GM23338 (cell line): ENCODE measurements around the gene NTMT2. TPM values are rescaled to one million over a fixed set of nuclear protein-coding genes. Genes with fewer than 3 reads are reported as not detected.

Experiments used
- ATAC-seq: fragments of 200-7000 bp; cut with Tn5 transposase; 3 replicates; pipeline ENCODE4 v1.9.1; 2020
- DNase-seq: peaks from one replicate; pipeline ENCODE4 v3.0.0-alpha.2; 2015; ENCODE audit warnings: low spot score
- H2AFZ ChIP-seq: fragments of 200-600 bp; sonication (generic); 2 replicates; pipeline ENCODE4 v1.8.0; 2016; ENCODE audit warnings: antibody characterized with exemption, mild to moderate bottlenecking, moderate library complexity
- H3F3A ChIP-seq: fragments of 200-600 bp; sonication (generic); replicated peaks from 2 replicates; pipeline ENCODE4 v1.8.0; 2017; ENCODE audit warnings: antibody characterized with exemption, mixed run types, low read depth
- H3K27ac ChIP-seq: fragments of 200-600 bp; sonication (generic); 2 replicates; pipeline ENCODE4 v1.6.1; 2016; ENCODE audit warnings: low read depth
- H3K27me3 ChIP-seq: fragments of 200-600 bp; sonication (generic); 2 replicates; pipeline ENCODE4 v1.8.0; 2016; ENCODE audit warnings: mild to moderate bottlenecking, mixed run types, moderate library complexity; ENCODE audit not compliant: insufficient read depth
- H3K36me3 ChIP-seq: fragments of 200-600 bp; sonication (generic); 2 replicates; pipeline ENCODE4 v1.8.0; 2016; ENCODE audit warnings: mild to moderate bottlenecking; ENCODE audit not compliant: insufficient read depth
- H3K4me1 ChIP-seq: fragments of 200-600 bp; sonication (generic); 2 replicates; pipeline ENCODE4 v1.8.0; 2016; ENCODE audit warnings: mild to moderate bottlenecking, moderate library complexity; ENCODE audit not compliant: insufficient read depth
- H3K4me2 ChIP-seq: fragments of 200-600 bp; sonication (generic); 2 replicates; pipeline ENCODE4 v1.7.1; 2017; ENCODE audit warnings: mixed run types
- H3K4me3 ChIP-seq: fragments of 200-600 bp; sonication (generic); 2 replicates; pipeline ENCODE4 v1.6.1; 2016; ENCODE audit warnings: mixed run types
- H3K79me2 ChIP-seq: fragments of 200-600 bp; sonication (generic); replicated peaks from 2 replicates; pipeline ENCODE4 v1.8.0; 2017; ENCODE audit warnings: mild to moderate bottlenecking; ENCODE audit not compliant: insufficient read depth
- H3K9me2 ChIP-seq: fragments of 200-600 bp; sonication (generic); 2 replicates; pipeline ENCODE4 v1.8.0; 2017; ENCODE audit not compliant: insufficient read depth
- H4K20me1 ChIP-seq: fragments of 200-600 bp; sonication (generic); replicated peaks from 2 replicates; pipeline ENCODE4 v1.8.0; 2017; ENCODE audit warnings: mild to moderate bottlenecking; ENCODE audit not compliant: insufficient read depth
- H3K27ac Mint-ChIP-seq: 2 replicates; pipeline ENCODE4 v1.8.0; 2020; ENCODE audit warnings: inconsistent platforms, mild to moderate bottlenecking, moderate library complexity, mixed read lengths
- H3K27me3 Mint-ChIP-seq: 3 replicates; pipeline ENCODE4 v1.8.0; 2022; ENCODE audit warnings: low read depth, mild to moderate bottlenecking, moderate library complexity, mixed read lengths, inconsistent platforms; ENCODE audit not compliant: insufficient read depth, poor library complexity
- H3K36me3 Mint-ChIP-seq: 3 replicates; pipeline ENCODE4 v1.8.0; 2021; ENCODE audit warnings: low read depth, mild to moderate bottlenecking, inconsistent platforms, moderate library complexity, mixed read lengths
- H3K4me1 Mint-ChIP-seq: 3 replicates; pipeline ENCODE4 v1.8.0; 2020; ENCODE audit warnings: mild to moderate bottlenecking, inconsistent platforms, mixed read lengths
- H3K4me3 Mint-ChIP-seq: 3 replicates; pipeline ENCODE4 v1.8.0; 2021; ENCODE audit warnings: moderate library complexity, mild to moderate bottlenecking, inconsistent platforms, mixed read lengths
- H3K9me3 Mint-ChIP-seq: 3 replicates; pipeline ENCODE4 v1.8.0; 2020; ENCODE audit warnings: moderate library complexity, mild to moderate bottlenecking, inconsistent platforms, mixed read lengths
- CREB1 ChIP-seq: fragments of 250-450 bp; sonication (Bioruptor Pico); IDR thresholded peaks from 2 replicates; pipeline ENCODE4 v1.5.0; 2020; ENCODE audit warnings: low read depth, mild to moderate bottlenecking, moderate library complexity
- ETS1 ChIP-seq: IDR thresholded peaks from 2 replicates; pipeline ENCODE4 v1.6.1; 2016; ENCODE audit warnings: antibody characterized with exemption
- EZH2phosphoT487 ChIP-seq: fragments of 200-600 bp; sonication (generic); IDR thresholded peaks from one replicate; pipeline ENCODE4 v1.8.1; 2018; ENCODE audit warnings: antibody characterized with exemption; ENCODE audit not compliant: unreplicated experiment
- JUNB ChIP-seq: IDR thresholded peaks from one replicate; pipeline ENCODE4 v1.6.1; 2016; ENCODE audit warnings: antibody characterized with exemption; ENCODE audit not compliant: unreplicated experiment
- NANOG ChIP-seq: IDR thresholded peaks from 2 replicates; pipeline ENCODE4 v1.6.1; 2016; ENCODE audit warnings: antibody characterized with exemption, borderline replicate concordance
- POLR2AphosphoS5 ChIP-seq: IDR thresholded peaks from 2 replicates; pipeline ENCODE4 v1.6.1; 2016; ENCODE audit warnings: antibody characterized with exemption, low read depth
- ZNF114 ChIP-seq: fragments of 250-450 bp; sonication (Bioruptor Pico); IDR thresholded peaks from 2 replicates; pipeline ENCODE4 v1.5.0; 2020; ENCODE audit warnings: mild to moderate bottlenecking, moderate library complexity
- ZNF331 ChIP-seq: fragments of 250-450 bp; sonication (Bioruptor Pico); IDR thresholded peaks from 2 replicates; pipeline ENCODE4 v1.5.0; 2020; ENCODE audit warnings: low read depth, mild to moderate bottlenecking, moderate library complexity
- ZNF462 ChIP-seq: fragments of 250-450 bp; sonication (Bioruptor Pico); IDR thresholded peaks from 2 replicates; pipeline ENCODE4 v1.5.0; 2020; ENCODE audit warnings: mild to moderate bottlenecking, moderate library complexity
- polyA plus RNA-seq: library from polyadenylated mRNA; unstranded; fragments of >200 nt; fragmentation: Nextera tagmentation; extraction: Ambion mirVana; gene quantifications from 2 replicates; pipeline ENCODE4 v1.2.1, GENCODE V29; 2016
- total RNA-seq: library from RNA; depleted of rRNA; stranded (reverse); fragments of >200 nt; shearing (Covaris generic); gene quantifications from 2 replicates; pipeline ENCODE4 v1.2.3, GENCODE V29; 2014
- TF ChIP-seq, protein P1 (sequence below): IDR thresholded peaks from one replicate; pipeline ENCODE4 v1.6.1; 2018; ENCODE audit warnings: antibody characterized with exemption; ENCODE audit not compliant: unreplicated experiment

NTMT2 gene
- total and polyA plus RNA-seq, 2 experiments from 2014 or later, result 0.48 TPM; not detected in 1

DNA sequence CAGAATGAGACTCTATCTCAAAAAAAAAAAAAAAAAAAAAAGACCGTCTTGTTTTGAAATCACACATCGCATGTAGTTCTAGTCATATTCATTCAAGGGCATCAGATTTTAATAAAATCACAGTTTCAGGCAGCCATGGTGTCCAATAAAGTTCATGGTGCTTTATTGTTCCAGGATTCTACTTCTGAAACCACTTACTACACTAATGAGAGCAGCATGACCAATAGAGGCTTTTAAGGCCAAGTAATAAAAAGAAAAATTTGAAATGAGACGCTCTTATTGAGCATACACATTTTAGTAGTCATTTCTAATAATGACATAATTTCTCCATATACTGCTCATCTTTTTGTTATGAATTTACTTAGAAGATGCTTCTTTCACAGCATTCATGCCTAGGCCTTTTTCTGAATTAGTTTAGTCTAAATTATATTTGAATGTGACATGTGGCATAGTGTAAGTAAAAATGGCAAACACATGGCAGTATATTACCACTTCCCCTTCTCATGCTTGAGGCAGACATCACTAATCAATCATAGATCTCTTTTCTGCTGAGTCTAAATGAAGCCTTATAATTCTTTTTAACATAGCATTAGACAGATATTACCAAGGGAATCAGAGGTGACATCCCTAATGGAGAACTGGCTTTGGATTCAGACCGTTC lies 18.5 kb downstream of the NTMT2 start:
- no peaks in the 10 kb centered on the region for H4K20me1 ChIP-seq
- Mint-ChIP-seq H3K27me3 (no peaks in the 10 kb centered on the region), H3K9me3 (no peaks in the 10 kb centered on the region), H3K27ac (no peak overlapping the region), H3K36me3 (no peaks in the 10 kb centered on the region), H3K4me3 (no peak overlapping the region), H3K4me1 (peaks cover 7% of the 10 kb centered on the region; the same call in 2 of the 3 replicates)
- H3K79me2 ChIP-seq, result no peaks in the 10 kb centered on the region
- no peak overlapping the region for H3K4me3 ChIP-seq
- ATAC-seq (no peak), DNase-seq (no peak)
- no peak overlapping the region for H3K27ac ChIP-seq
- no peak overlapping the region for H3K4me2 ChIP-seq
- TF ChIP-seq NANOG (no peak), ZNF331 (no peak), CREB1 (CRISPR knock-in tag) (no peak)
- TF ChIP-seq, protein P1, sequence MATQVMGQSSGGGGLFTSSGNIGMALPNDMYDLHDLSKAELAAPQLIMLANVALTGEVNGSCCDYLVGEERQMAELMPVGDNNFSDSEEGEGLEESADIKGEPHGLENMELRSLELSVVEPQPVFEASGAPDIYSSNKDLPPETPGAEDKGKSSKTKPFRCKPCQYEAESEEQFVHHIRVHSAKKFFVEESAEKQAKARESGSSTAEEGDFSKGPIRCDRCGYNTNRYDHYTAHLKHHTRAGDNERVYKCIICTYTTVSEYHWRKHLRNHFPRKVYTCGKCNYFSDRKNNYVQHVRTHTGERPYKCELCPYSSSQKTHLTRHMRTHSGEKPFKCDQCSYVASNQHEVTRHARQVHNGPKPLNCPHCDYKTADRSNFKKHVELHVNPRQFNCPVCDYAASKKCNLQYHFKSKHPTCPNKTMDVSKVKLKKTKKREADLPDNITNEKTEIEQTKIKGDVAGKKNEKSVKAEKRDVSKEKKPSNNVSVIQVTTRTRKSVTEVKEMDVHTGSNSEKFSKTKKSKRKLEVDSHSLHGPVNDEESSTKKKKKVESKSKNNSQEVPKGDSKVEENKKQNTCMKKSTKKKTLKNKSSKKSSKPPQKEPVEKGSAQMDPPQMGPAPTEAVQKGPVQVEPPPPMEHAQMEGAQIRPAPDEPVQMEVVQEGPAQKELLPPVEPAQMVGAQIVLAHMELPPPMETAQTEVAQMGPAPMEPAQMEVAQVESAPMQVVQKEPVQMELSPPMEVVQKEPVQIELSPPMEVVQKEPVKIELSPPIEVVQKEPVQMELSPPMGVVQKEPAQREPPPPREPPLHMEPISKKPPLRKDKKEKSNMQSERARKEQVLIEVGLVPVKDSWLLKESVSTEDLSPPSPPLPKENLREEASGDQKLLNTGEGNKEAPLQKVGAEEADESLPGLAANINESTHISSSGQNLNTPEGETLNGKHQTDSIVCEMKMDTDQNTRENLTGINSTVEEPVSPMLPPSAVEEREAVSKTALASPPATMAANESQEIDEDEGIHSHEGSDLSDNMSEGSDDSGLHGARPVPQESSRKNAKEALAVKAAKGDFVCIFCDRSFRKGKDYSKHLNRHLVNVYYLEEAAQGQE, result no peak
- no peak overlapping the region for H2AFZ ChIP-seq
- H3K27me3 ChIP-seq, result no peaks in the 10 kb centered on the region
- no peaks in the 10 kb centered on the region for H3K4me1 ChIP-seq
- H3K36me3 ChIP-seq, result no peaks in the 10 kb centered on the region
- H3K9me2 ChIP-seq, result no peaks in the 10 kb centered on the region
- H3F3A ChIP-seq, result no peaks in the 10 kb centered on the region

GRCh38 chr1:170166518-170167180 lies 20.9 kb downstream of the NTMT2 start:
- H3K27ac Mint-ChIP-seq, result no peak overlapping the region
- no peaks in the 10 kb centered on the region for H3K9me2 ChIP-seq
- no peaks in the 10 kb centered on the region for H3K27me3 ChIP-seq
- no peaks in the 10 kb centered on the region for H3K4me1 ChIP-seq
- no peak overlapping the region for H3K4me3 ChIP-seq
- no peaks in the 10 kb centered on the region; the same call in 1 of the 2 replicates for H3K36me3 ChIP-seq
- no peak overlapping the region for H3K4me3 Mint-ChIP-seq
- H4K20me1 ChIP-seq, result no peaks in the 10 kb centered on the region
- H2AFZ ChIP-seq, result no peak overlapping the region
- TF ChIP-seq ETS1, result no peak
- TF ChIP-seq NANOG, result no peak
- no peak for TF ChIP-seq ZNF114 (CRISPR knock-in tag)
- no peak for TF ChIP-seq ZNF462
- TF ChIP-seq POLR2AphosphoS5, result no peak
- TF ChIP-seq EZH2phosphoT487, result no peak
- TF ChIP-seq JUNB, result no peak
- no peaks in the 10 kb centered on the region for H3F3A ChIP-seq
- H3K36me3 Mint-ChIP-seq, result no peaks in the 10 kb centered on the region
- peaks cover 16% of the 10 kb centered on the region for H3K9me3 Mint-ChIP-seq
- peaks cover 4% of the 10 kb centered on the region; the same call in 2 of the 3 replicates for H3K4me1 Mint-ChIP-seq
- no peak overlapping the region for H3K4me2 ChIP-seq
- DNase-seq, result no peak
- H3K27me3 Mint-ChIP-seq, result no peaks in the 10 kb centered on the region
- H3K79me2 ChIP-seq, result no peaks in the 10 kb centered on the region
- H3K27ac ChIP-seq, result no peak overlapping the region
- ATAC-seq, result no peak
